Prostate gland (tissue), 2 donors: ENCODE data around the gene RYR1.

ENCODE experiments used
- POLR2A ChIP-seq: fragments of 450-650 bp; IDR thresholded peaks from one replicate; pipeline ENCODE4 v1.6.1; 2016; ENCODE audit warnings: antibody characterized with exemption, mild to moderate bottlenecking
- POLR2AphosphoS5 ChIP-seq: sonication (generic); formaldehyde crosslinking; IDR thresholded peaks from one replicate; pipeline ENCODE4 v1.6.1; 2017; ENCODE audit warnings: antibody characterized with exemption
- TF ChIP-seq, protein P1 (sequence below), 4 experiments: fragments of 200-600 bp in 2 of 4; fragments of 450-650 bp in 2 of 4; sonication (generic) in 2 of 4; IDR thresholded peaks; 1 replicate in 3 of 4; 2 replicates in 1 of 4; pipeline ENCODE4 v1.5.1; 2016 to 2019; ENCODE audit warnings: antibody characterized with exemption in 4 of 4, mild to moderate bottlenecking in 2 of 4, moderate library complexity in 2 of 4

DNA sequence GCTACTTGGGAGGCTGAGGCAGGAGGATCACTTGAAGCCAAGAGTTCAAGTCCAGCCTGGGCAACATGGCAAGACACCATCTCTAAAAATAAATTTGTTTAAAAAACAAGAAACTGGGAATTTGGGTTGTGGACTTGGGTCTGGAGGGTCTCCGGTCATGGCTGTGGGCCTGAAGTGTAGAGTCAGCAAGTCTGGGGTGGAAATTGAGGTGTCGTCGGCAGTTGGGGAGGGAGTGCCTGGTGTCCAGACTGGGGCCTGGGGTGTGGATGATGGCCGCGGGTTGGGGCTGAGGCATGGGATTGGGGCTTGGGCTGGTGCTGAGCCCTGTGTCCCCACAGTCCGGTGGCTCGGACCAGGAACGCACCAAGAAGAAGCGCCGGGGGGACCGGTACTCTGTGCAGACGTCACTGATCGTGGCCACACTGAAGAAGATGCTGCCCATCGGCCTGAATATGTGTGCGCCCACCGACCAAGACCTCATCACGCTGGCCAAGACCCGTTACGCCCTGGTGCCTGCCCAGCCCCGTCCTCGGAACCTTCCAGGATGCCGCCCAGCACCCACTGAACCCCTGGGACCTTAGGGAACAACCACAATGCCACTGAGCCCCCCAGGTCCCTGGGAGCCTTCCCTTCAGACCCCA is 91.6 kb downstream of the RYR1 start:
- TF ChIP-seq POLR2A = no peak
- TF ChIP-seq, protein P1, sequence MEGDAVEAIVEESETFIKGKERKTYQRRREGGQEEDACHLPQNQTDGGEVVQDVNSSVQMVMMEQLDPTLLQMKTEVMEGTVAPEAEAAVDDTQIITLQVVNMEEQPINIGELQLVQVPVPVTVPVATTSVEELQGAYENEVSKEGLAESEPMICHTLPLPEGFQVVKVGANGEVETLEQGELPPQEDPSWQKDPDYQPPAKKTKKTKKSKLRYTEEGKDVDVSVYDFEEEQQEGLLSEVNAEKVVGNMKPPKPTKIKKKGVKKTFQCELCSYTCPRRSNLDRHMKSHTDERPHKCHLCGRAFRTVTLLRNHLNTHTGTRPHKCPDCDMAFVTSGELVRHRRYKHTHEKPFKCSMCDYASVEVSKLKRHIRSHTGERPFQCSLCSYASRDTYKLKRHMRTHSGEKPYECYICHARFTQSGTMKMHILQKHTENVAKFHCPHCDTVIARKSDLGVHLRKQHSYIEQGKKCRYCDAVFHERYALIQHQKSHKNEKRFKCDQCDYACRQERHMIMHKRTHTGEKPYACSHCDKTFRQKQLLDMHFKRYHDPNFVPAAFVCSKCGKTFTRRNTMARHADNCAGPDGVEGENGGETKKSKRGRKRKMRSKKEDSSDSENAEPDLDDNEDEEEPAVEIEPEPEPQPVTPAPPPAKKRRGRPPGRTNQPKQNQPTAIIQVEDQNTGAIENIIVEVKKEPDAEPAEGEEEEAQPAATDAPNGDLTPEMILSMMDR (IDR thresholded peaks at IDR 0.05) = no peak
- TF ChIP-seq POLR2AphosphoS5 = no peak
